OCI-LY3 (cell line): ENCODE data around the gene TMEM132D.

Experiments
- H2AFZ ChIP-seq: fragments of 200-600, 300-600 bp; shearing (Covaris generic); 2 replicates; pipeline ENCODE4 v1.6.0; 2014; ENCODE audit warnings: antibody characterized with exemption, low read depth, low read length
- H3K27ac ChIP-seq: fragments of 200-600, 300-600 bp; sonication (generic); 2 replicates; pipeline ENCODE4 v1.5.1; 2014; ENCODE audit warnings: mild to moderate bottlenecking, low read length, moderate library complexity, mixed read lengths
- H3K27me3 ChIP-seq: fragments of 200-600, 300-600 bp; sonication (generic); 2 replicates; pipeline ENCODE4 v1.6.1; 2014; ENCODE audit warnings: low read depth, low read length, mixed read lengths
- H3K36me3 ChIP-seq: fragments of 200-600, 300-600 bp; sonication (generic); replicated peaks from 2 replicates; pipeline ENCODE3; 2014; ENCODE audit warnings: low read depth, low read length, mixed read lengths
- H3K4me1 ChIP-seq: fragments of 300-600, 200-600 bp; sonication (generic); 2 replicates; pipeline ENCODE4 v1.6.1; 2014; ENCODE audit warnings: low read length, mixed read lengths
- H3K4me2 ChIP-seq: fragments of 200-600, 300-600 bp; sonication (generic); 2 replicates; pipeline ENCODE4 v1.6.1; 2014; ENCODE audit warnings: low read length, mixed read lengths
- H3K4me3 ChIP-seq: fragments of 300-600, 200-600 bp; sonication (generic); 2 replicates; pipeline ENCODE4 v1.5.1; 2014; ENCODE audit warnings: antibody characterized with exemption, mild to moderate bottlenecking, low read length, moderate library complexity
- H3K79me2 ChIP-seq: fragments of 300-600, 200-600 bp; shearing (Covaris generic); 2 replicates; pipeline ENCODE4 v1.6.1; 2014; ENCODE audit warnings: mild to moderate bottlenecking, low read length, mixed read lengths
- H3K9ac ChIP-seq: fragments of 300-600, 200-600 bp; shearing (Covaris generic); 2 replicates; pipeline ENCODE4 v1.6.0; 2014; ENCODE audit warnings: mild to moderate bottlenecking, low read length, moderate library complexity
- H3K9me3 ChIP-seq: fragments of 200-600, 300-600 bp; shearing (Covaris generic); 2 replicates; pipeline ENCODE4 v1.6.1; 2014; ENCODE audit warnings: low read length, mixed read lengths; ENCODE audit not compliant: insufficient read depth
- H4K20me1 ChIP-seq: fragments of 200-600, 300-600 bp; sonication (generic); 2 replicates; pipeline ENCODE4 v1.6.1; 2016; ENCODE audit warnings: low read length, mixed read lengths; ENCODE audit not compliant: insufficient read depth
- EZH2phosphoT487 ChIP-seq: fragments of 200-600 bp; shearing (Covaris generic); IDR thresholded peaks from 2 replicates; pipeline ENCODE4 v1.6.1; 2018; ENCODE audit warnings: antibody characterized with exemption, mixed run types, low read depth
- TF ChIP-seq, protein P1 (sequence below): fragments of 200-600, 300-600 bp; sonication (generic); IDR thresholded peaks from 2 replicates; pipeline ENCODE4 v1.5.1; 2014; ENCODE audit warnings: antibody characterized with exemption, low read length, low read depth

Gene TMEM132D

DNA sequence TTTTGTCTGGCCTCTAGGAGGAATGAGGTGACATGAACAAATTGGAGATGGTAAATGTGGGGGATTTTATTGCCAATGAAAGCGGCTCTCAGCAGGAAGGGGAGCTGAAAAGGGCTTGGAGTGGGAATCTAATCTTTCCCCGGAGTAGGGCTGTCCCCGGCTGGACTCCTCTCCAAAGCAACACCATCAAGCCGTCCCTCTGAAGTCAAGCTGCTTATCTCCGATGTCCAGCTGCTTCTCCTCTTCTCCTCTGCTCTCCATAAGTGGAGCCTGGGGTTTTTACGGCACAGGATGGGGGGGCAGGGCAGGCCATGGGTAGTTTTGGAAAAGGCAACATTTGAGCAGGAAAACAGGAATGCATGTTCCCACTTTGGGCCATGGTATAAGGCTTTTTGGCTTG, 113.5 kb downstream of the TMEM132D start:
- Histone ChIP-seq H3K79me2 (no peaks in the 10 kb centered on the region), H3K27me3 (no peaks in the 10 kb centered on the region), H3K27ac (no peak overlapping the region), H2AFZ (no peak overlapping the region), H3K9me3 (no peaks in the 10 kb centered on the region), H3K9ac (no peak overlapping the region), H4K20me1 (no peaks in the 10 kb centered on the region), H3K36me3 (no peaks in the 10 kb centered on the region), H3K4me2 (no peak overlapping the region), H3K4me1 (no peaks in the 10 kb centered on the region), H3K4me3 (no peak overlapping the region)
- TF ChIP-seq EZH2phosphoT487: no peak
- TF ChIP-seq, protein P1, sequence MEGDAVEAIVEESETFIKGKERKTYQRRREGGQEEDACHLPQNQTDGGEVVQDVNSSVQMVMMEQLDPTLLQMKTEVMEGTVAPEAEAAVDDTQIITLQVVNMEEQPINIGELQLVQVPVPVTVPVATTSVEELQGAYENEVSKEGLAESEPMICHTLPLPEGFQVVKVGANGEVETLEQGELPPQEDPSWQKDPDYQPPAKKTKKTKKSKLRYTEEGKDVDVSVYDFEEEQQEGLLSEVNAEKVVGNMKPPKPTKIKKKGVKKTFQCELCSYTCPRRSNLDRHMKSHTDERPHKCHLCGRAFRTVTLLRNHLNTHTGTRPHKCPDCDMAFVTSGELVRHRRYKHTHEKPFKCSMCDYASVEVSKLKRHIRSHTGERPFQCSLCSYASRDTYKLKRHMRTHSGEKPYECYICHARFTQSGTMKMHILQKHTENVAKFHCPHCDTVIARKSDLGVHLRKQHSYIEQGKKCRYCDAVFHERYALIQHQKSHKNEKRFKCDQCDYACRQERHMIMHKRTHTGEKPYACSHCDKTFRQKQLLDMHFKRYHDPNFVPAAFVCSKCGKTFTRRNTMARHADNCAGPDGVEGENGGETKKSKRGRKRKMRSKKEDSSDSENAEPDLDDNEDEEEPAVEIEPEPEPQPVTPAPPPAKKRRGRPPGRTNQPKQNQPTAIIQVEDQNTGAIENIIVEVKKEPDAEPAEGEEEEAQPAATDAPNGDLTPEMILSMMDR: no peak

DNA sequence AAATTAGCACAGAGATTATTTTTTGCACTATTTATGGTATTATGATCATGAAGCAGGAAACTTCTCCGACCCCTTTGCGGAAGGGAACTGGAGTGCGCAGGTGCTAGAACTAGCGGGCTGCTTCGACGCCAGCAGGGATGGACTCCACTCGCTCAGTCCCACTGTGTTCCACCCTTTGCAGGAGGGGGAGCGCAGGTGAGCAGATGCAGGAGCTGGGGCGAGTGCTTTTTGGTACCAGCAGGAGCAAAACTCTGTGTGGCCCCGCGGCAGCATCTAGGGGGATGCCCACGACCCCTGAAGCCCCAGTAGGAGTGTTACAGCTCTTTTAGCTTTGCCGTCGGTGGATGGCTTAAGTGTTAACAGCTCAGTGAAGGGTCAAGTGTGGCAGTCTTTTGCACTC, 113.9 kb downstream of the TMEM132D start:
- H3K9me3 ChIP-seq: no peaks in the 10 kb centered on the region
- H3K27ac ChIP-seq: no peak overlapping the region
- TF ChIP-seq EZH2phosphoT487: no peak
- H3K4me1 ChIP-seq: no peaks in the 10 kb centered on the region
- no peak overlapping the region for H3K9ac ChIP-seq
- no peaks in the 10 kb centered on the region for H3K36me3 ChIP-seq
- no peak overlapping the region for H3K4me3 ChIP-seq
- H4K20me1 ChIP-seq: no peaks in the 10 kb centered on the region
- H3K4me2 ChIP-seq: no peak overlapping the region
- no peaks in the 10 kb centered on the region for H3K79me2 ChIP-seq
- H3K27me3 ChIP-seq: no peaks in the 10 kb centered on the region
- H2AFZ ChIP-seq: no peak overlapping the region

DNA sequence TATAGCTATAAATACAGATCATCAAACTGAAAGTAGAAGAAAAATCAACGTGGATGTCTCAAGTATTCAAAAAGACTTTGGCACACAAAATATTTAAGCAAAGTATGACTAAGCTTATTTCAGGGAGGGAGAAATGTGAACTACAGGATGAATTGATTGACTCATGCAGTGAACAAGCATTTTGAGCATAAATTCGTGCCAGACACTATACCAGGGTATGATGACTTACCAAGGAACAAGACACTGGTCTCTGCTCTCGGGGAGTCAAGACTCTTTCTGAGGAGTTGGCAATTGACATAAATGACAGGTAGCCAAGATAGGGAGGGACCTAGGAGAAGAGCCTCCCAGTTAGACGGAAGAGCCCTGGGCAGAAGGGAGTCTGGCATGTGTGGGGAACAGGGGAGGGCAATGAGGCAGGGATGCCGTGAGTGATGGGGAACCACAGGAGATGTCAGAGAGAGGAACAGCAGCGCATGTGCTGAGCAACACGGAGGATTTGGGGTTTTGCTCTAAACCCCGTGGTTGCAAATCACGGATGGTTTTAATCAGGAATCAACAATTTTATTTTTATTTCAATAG, 115.2 kb downstream of the TMEM132D start:
- no peaks in the 10 kb centered on the region for H3K9me3 ChIP-seq
- H3K4me1 ChIP-seq: no peaks in the 10 kb centered on the region
- H3K27me3 ChIP-seq: no peaks in the 10 kb centered on the region
- H3K27ac ChIP-seq: no peak overlapping the region
- no peak overlapping the region for H3K9ac ChIP-seq
- H3K4me2 ChIP-seq: no peak overlapping the region
- H3K4me3 ChIP-seq: no peak overlapping the region
- H4K20me1 ChIP-seq: no peaks in the 10 kb centered on the region
- no peak overlapping the region for H2AFZ ChIP-seq
- H3K79me2 ChIP-seq: no peaks in the 10 kb centered on the region
- TF ChIP-seq EZH2phosphoT487: no peak
- TF ChIP-seq, protein P1: no peak
- H3K36me3 ChIP-seq: no peaks in the 10 kb centered on the region

DNA sequence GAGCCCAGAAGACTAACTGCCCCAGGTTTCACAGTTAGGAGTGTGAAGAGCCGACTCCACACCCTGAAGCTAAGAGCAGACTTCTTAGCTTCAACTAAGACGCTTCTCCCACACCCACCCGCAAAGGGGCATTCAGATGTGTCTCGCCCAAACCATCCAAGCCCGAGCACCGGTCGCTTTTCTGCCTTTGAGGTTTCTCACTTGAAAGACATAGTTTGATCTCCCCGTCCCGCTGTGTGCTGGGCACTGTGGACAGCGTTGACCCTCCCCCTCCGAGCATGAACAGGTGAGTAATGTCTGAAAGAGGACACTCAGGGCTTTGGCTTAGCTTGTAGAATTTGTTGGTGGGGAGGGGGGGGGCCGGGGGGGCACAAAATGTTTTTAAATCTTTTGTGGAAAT, 123.8 kb downstream of the TMEM132D start:
- H3K9ac ChIP-seq: no peak overlapping the region
- no peaks in the 10 kb centered on the region for H3K9me3 ChIP-seq
- no peaks in the 10 kb centered on the region for H4K20me1 ChIP-seq
- TF ChIP-seq EZH2phosphoT487: no peak
- TF ChIP-seq, protein P1: no peak
- H3K36me3 ChIP-seq: no peaks in the 10 kb centered on the region
- no peak overlapping the region for H2AFZ ChIP-seq
- H3K4me3 ChIP-seq: no peak overlapping the region
- no peaks in the 10 kb centered on the region for H3K4me1 ChIP-seq
- H3K27ac ChIP-seq: no peak overlapping the region
- H3K27me3 ChIP-seq: no peaks in the 10 kb centered on the region
- no peaks in the 10 kb centered on the region for H3K79me2 ChIP-seq
- H3K4me2 ChIP-seq: no peak overlapping the region
